Right cardiac atrium (tissue), 5 donors: Measurements from ENCODE around the gene TACC2. TPM values are rescaled to one million over a fixed set of nuclear protein-coding genes. Genes with fewer than 3 reads are reported as not detected.
A peak's percentile ranks its signal among the peaks of the same experiment; 100 is the strongest.

Experiments
- ATAC-seq, 2 donors: fragments of 200-7000 bp; cut with Tn5 transposase; one replicate each; pipeline versions ENCODE4 v1.8.0 to v1.9.1; 2020; ENCODE audit warnings: moderate library complexity in 2 of 2, mild to moderate bottlenecking in 1 of 2
- DNase-seq, 3 donors: peaks; one replicate each; pipeline ENCODE4 v3.0.0-alpha.2; 2020
- H3K27ac ChIP-seq: one replicate; pipeline ENCODE4 v1.5.1; 2013; ENCODE audit warnings: mild to moderate bottlenecking, low read length, control low read depth, moderate library complexity
- H3K27me3 ChIP-seq: one replicate; pipeline ENCODE4 v1.6.1; 2013; ENCODE audit not compliant: control insufficient read depth, insufficient read depth
- H3K4me1 ChIP-seq: one replicate; pipeline ENCODE4 v1.6.1; 2013; ENCODE audit warnings: low read length; ENCODE audit not compliant: control insufficient read depth, insufficient read depth
- H3K4me3 ChIP-seq: one replicate; pipeline ENCODE4 v1.5.1; 2013; ENCODE audit warnings: low read length, control low read depth
- H3K9me3 ChIP-seq: one replicate; pipeline ENCODE4 v1.6.1; 2013; ENCODE audit warnings: low read length; ENCODE audit not compliant: control insufficient read depth
- WGBS: extraction: QIAGEN DNeasy Blood & Tissue Kit; methylation state at CpG from one replicate; pipeline ENCODE4 v1.1.7; 2013; 5-methylcytosine and 5-hydroxymethylcytosine counted together
- intact Hi-C, 4 donors: fragments of 100-400 bp; cut with DNase I; formaldehyde crosslinking; loops; one replicate each; pipeline versions ENCODE4 v1.11.0 to v1.14.0; 2022 to 2023
- polyA plus RNA-seq: library from polyadenylated mRNA; stranded (reverse); fragments of 200-250 nt; gene quantifications from one replicate; pipeline ENCODE4 v1.2.3, GENCODE V29; 2013
- total RNA-seq, 4 donors: library from RNA; stranded (reverse); fragmentation: NEBNext Ultra II Directional; extraction: Animal tissue kit (Norgen Biotek cat#: 25700); gene quantifications; one replicate each; pipeline ENCODE4 v1.2.1, GENCODE V29; 2021
- donor health status: healthy with polysubstance abuse.
- donor health status: DM: no; HTN: yes; CAD: no.
- donor health status: DM: no; HTN: no; CAD: no.
- donor health status: DM: no; HTN: yes; CAD: no; lungs with severe emphysema.
- donor health status: DM: yes; HTN: yes; CAD: no.

TACC2 gene
- total and polyA plus RNA-seq, 5 donors: 234 to 370 (median 298) TPM

- H3K9me3 ChIP-seq: no peaks in the 10 kb centered on the region
- H3K27me3 ChIP-seq: no peaks in the 10 kb centered on the region
- no peak overlapping the region for H3K4me3 ChIP-seq
- intact Hi-C loops: no loop called here
- peak overlapping the region; percentile 3 for H3K27ac ChIP-seq
- DNase-seq (peak in 1 of 3 donors; percentile 26), ATAC-seq (peak; percentile 37 to 61)
- WGBS: 68% methylated on average over 11 of the region's 11 CpGs
- H3K4me1 ChIP-seq: peaks cover 14% of the 10 kb centered on the region
Observed at GRCh38 chr10:122188706-122189105, 199.7 kb downstream of the TACC2 start.

DNA sequence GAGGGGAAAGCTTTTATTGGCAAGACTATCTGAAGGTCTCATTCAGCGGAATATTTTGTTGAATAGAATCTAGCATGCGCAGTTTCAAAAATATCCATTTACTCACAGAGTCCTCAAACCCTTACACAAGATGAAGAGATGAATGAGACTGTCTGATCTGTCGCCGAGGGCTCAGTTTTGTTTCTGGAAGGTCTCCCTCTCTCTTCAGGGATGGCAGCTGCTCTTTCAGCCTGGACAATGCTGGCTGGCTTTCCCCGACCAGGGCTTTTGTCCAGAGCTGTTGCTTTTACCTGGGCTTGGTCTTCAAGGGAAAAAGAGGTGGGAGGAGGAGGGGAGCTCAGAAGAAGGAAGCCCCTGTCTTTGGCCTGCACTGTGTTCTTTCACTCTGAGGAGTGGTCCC is 200.2 kb downstream of the TACC2 start:
- intact Hi-C loops: no loop called here
- ATAC-seq (no peak), DNase-seq (no peak)
- 79% methylated on average over 5 of the region's 5 CpGs for WGBS
- Histone ChIP-seq H3K27ac (no peak overlapping the region), H3K4me3 (no peak overlapping the region), H3K9me3 (no peaks in the 10 kb centered on the region), H3K27me3 (no peaks in the 10 kb centered on the region), H3K4me1 (peaks cover 13% of the 10 kb centered on the region)

- DNase-seq: no peak
- Histone ChIP-seq H3K4me1 (peaks cover 13% of the 10 kb centered on the region), H3K27me3 (no peaks in the 10 kb centered on the region), H3K27ac (no peak overlapping the region), H3K9me3 (no peaks in the 10 kb centered on the region), H3K4me3 (no peak overlapping the region)
- intact Hi-C loops: no loop called here
- 74% methylated on average over 19 of the region's 19 CpGs for WGBS
- no peak for ATAC-seq
Observed at GRCh38 chr10:122190176-122190943, 201.4 kb downstream of the TACC2 start.

DNA sequence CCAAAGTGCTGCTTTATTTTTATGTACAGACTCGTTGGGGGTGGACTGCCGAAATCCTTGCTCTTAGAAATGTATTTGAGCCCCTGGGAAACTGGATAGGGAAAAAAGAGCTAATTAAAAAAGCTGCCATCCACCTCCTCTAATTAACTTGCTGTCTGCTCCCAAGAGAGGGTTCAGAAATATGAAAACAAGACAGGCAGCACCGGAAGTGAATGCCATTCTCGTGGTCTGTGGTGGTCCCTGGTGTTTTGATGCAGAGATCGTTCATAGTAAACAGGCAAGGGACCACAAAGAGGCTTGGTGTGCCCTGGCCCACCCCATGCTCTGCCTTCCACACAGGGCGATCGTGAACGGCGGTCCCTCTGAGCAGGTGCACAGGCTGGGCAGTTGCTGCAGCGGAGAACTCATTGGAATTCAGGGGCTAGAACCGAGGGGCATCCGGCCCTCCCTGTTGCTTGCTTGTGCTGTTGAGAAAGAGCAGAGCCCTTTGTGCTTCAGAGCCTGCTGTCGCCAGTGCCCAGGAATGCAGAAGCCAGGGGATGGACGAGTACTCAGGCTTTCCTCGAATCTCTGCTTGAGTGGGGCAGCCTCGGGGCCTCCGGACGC is 203.1 kb downstream of the TACC2 start:
- Histone ChIP-seq H3K4me3 (no peak overlapping the region), H3K27me3 (no peaks in the 10 kb centered on the region), H3K4me1 (peaks cover 10% of the 10 kb centered on the region), H3K27ac (no peak overlapping the region), H3K9me3 (no peaks in the 10 kb centered on the region)
- peak in 1 of 2 donors; percentile 36 for ATAC-seq
- DNase-seq: no peak
- intact Hi-C loops: no loop called here
- 60% methylated on average over 18 of the region's 18 CpGs for WGBS

DNA sequence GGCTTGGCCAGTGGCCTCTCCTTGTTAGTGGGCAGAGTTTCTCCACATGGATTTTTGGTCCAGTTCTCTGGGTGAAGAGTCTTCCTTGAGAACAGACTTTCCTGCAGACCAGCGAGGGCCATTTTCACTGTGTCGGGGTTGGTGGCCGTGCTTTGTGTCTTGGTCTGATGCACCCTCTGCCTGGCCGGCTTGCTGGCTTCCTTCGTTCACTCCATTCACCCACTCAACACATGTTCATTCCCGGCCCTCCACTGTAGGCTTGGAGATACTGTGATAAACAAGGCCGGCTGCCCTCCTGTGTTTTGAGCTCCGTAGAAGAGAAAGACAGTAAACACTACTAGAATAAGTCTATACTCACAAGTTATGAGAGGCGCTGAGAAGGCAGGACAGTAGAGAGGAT is 205.3 kb downstream of the TACC2 start:
- H3K4me3 ChIP-seq: no peak overlapping the region
- H3K27me3 ChIP-seq: no peaks in the 10 kb centered on the region
- intact Hi-C loops: no loop called here
- no peak for ATAC-seq
- 85% methylated on average over 9 of the region's 9 CpGs for WGBS
- no peaks in the 10 kb centered on the region for H3K9me3 ChIP-seq
- no peak for DNase-seq
- H3K27ac ChIP-seq: no peak overlapping the region
- no peaks in the 10 kb centered on the region for H3K4me1 ChIP-seq

GRCh38 chr10:122196218-122196617 is 207.3 kb downstream of the TACC2 start:
- WGBS: 61% methylated on average over 12 of the region's 12 CpGs
- no peak for ATAC-seq
- Histone ChIP-seq H3K27me3 (no peaks in the 10 kb centered on the region), H3K9me3 (no peaks in the 10 kb centered on the region), H3K4me3 (no peak overlapping the region), H3K4me1 (no peaks in the 10 kb centered on the region), H3K27ac (no peak overlapping the region)
- intact Hi-C loops: no loop called here
- no peak for DNase-seq

DNA sequence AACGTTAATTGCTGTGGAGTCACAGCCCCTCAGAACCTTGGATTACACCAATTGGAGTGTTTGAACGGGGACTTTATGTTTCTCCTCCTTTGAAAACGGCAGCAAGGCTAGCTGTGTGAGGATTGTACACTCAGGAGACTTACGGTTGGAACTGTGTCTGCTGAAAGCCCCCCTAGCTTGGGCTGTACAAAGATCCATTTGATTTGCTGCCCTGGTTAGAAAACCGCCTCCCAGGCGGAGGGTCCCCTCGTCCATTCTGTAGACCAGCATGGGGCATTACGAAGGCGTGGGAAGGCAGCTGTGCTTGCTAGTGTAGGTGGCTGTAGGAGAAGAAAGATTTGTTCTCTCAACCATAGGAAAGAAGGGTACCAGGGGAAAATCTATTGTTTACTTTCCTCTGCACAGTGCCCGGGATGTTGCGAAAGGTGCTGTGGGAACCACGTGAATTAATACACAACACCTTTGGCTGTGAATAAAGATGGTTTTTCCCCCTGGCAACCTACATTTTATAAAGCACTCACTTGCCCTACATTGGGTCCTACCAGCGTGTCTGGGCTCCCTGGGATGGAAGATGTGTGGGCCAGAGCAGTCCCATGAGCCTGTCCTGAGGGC is 208.8 kb downstream of the TACC2 start:
- WGBS: 86% methylated on average over 13 of the region's 13 CpGs
- Histone ChIP-seq H3K4me1 (no peaks in the 10 kb centered on the region), H3K4me3 (no peak overlapping the region), H3K27me3 (no peaks in the 10 kb centered on the region), H3K9me3 (no peaks in the 10 kb centered on the region), H3K27ac (no peak overlapping the region)
- ATAC-seq (no peak), DNase-seq (no peak)
- intact Hi-C loops: no loop called here

GRCh38 chr10:122198631-122199030 is 209.7 kb downstream of the TACC2 start:
- H3K4me1 ChIP-seq: no peaks in the 10 kb centered on the region
- peak; percentile 34 to 68 for ATAC-seq
- no peak for DNase-seq
- peak overlapping the region; percentile 21 for H3K27ac ChIP-seq
- 80% methylated on average over 12 of the region's 12 CpGs for whole genome bisulfite sequencing
- no peaks in the 10 kb centered on the region for H3K9me3 ChIP-seq
- H3K27me3 ChIP-seq: no peaks in the 10 kb centered on the region
- H3K4me3 ChIP-seq: no peak overlapping the region
- intact Hi-C loops: no loop called here

DNA sequence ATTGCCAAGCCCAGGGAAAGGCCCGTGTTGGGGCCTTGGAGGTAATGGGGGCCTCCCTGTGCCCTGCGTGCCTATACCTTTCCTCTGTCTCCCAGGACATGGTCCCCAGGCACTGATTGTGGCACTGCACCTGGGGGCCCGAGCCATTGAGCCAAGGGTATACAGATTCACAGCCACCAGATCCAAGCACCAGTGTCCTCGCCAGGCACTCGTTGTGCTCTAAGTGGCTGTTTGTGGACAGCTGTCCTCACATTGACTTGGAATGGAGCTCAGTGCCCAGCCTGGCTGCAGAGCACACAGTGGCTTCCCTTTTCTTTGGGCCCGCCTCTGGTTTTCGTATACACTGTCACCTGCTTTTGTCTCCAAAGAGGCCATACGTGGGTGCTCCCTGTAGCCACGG is 210.1 kb downstream of the TACC2 start:
- H3K27ac ChIP-seq: peak overlapping the region; percentile 21
- no peaks in the 10 kb centered on the region for H3K27me3 ChIP-seq
- 69% methylated on average over 9 of the region's 9 CpGs for WGBS
- no peak overlapping the region for H3K4me3 ChIP-seq
- DNase-seq: peak; percentile 41 to 78 (median 71)
- ATAC-seq: peak; percentile 80 to 88
- no peaks in the 10 kb centered on the region for H3K9me3 ChIP-seq
- intact Hi-C loops: no loop called here
- no peaks in the 10 kb centered on the region for H3K4me1 ChIP-seq

GRCh38 chr10:122199689-122200088 is 210.7 kb downstream of the TACC2 start:
- WGBS: 95% methylated on average over 6 of the region's 6 CpGs
- Histone ChIP-seq H3K4me1 (no peaks in the 10 kb centered on the region), H3K27ac (peak overlapping the region; percentile 21), H3K4me3 (no peak overlapping the region), H3K9me3 (no peaks in the 10 kb centered on the region), H3K27me3 (no peaks in the 10 kb centered on the region)
- intact Hi-C loops: no loop called here
- ATAC-seq (peak; percentile 18 to 41), DNase-seq (no peak)

- ATAC-seq: no peak
- Histone ChIP-seq H3K9me3 (no peaks in the 10 kb centered on the region), H3K27ac (no peak overlapping the region), H3K4me1 (no peaks in the 10 kb centered on the region), H3K27me3 (no peaks in the 10 kb centered on the region), H3K4me3 (no peak overlapping the region)
- WGBS: 88% methylated on average over 9 of the region's 9 CpGs
- DNase-seq: no peak
- intact Hi-C loops: no loop called here
Observed at GRCh38 chr10:122201401-122201800, 212.4 kb downstream of the TACC2 start.
